B cell (primary cell): ENCODE data around the gene MYADML2. TPM values are rescaled to one million over a fixed set of nuclear protein-coding genes. Genes with fewer than 3 reads are reported as not detected.

Source experiments
- ATAC-seq: fragments of 200-7000 bp; cut with Tn5 transposase; one replicate; pipeline ENCODE4 v1.10.0; 2021; ENCODE audit warnings: low read depth, mild to moderate bottlenecking, moderate number of reproducible peaks, moderate library complexity
- CTCF ChIA-PET: fragments of 350-600 bp; sonication (Branson Sonifier 250); formaldehyde crosslinking; loops from one replicate; lab custom pipeline; 2021; ENCODE audit warnings: antibody characterized with exemption, inconsistent platforms; lab: Charles Lee
- POLR2A ChIA-PET: fragments of 350-600 bp; sonication (Branson Sonifier 250); formaldehyde crosslinking; loops from one replicate; lab custom pipeline; 2021; ENCODE audit warnings: antibody characterized with exemption; lab: Charles Lee
- DNase-seq: peaks from one replicate; pipeline ENCODE4 v3.0.0; 2013
- H2AFZ ChIP-seq: 2 replicates; pipeline ENCODE4 v1.6.1; 2012; ENCODE audit warnings: mild to moderate bottlenecking, low read depth, low read length; ENCODE audit not compliant: insufficient read depth, poor library complexity, severe bottlenecking
- H3K27ac ChIP-seq, 2 donors: 1 replicate in 1 of 2; 2 replicates in 1 of 2; pipeline ENCODE4 v1.5.1; 2012 to 2013; ENCODE audit warnings: low read length in 2 of 2, mild to moderate bottlenecking in 2 of 2, moderate library complexity in 1 of 2
- H3K27me3 ChIP-seq, 4 experiments: fragments of 200-600 bp in 1 of 4; sonication (generic) in 1 of 4; replicated peaks in 1 of 4; 1 replicate in 2 of 4; 2 replicates in 2 of 4; pipeline versions ENCODE4 v1.6.1 to v1.7.0; 2013 to 2016; ENCODE audit warnings: low read length in 3 of 4, mild to moderate bottlenecking in 2 of 4, mixed read lengths in 1 of 4, moderate library complexity in 1 of 4; ENCODE audit not compliant: insufficient read depth in 4 of 4, control insufficient read depth in 3 of 4; ENCODE audit errors: control extremely low read depth in 1 of 4
- H3K36me3 ChIP-seq, 2 experiments: replicated peaks in 1 of 2; 1 replicate in 1 of 2; 2 replicates in 1 of 2; pipeline versions ENCODE4 v1.6.1 to v1.7.1; 2013; ENCODE audit warnings: low read length in 1 of 2; ENCODE audit not compliant: insufficient read depth in 2 of 2, control insufficient read depth in 1 of 2; ENCODE audit errors: control extremely low read depth in 1 of 2, extremely low read depth in 1 of 2
- H3K4me1 ChIP-seq, 2 donors: fragments of 200-600 bp in 1 of 2; sonication (generic) in 1 of 2; 1 replicate in 1 of 2; 2 replicates in 1 of 2; pipeline versions ENCODE4 v1.5.1 to v1.6.1; 2013 to 2017; ENCODE audit warnings: low read length in 2 of 2; ENCODE audit not compliant: control insufficient read depth in 2 of 2, insufficient read depth in 2 of 2
- H3K4me2 ChIP-seq: replicated peaks from 2 replicates; pipeline ENCODE3; 2012; ENCODE audit warnings: mild to moderate bottlenecking, low read depth, low read length; ENCODE audit not compliant: poor library complexity, severe bottlenecking
- H3K4me3 ChIP-seq, 5 experiments: fragments of 200-600 bp in 1 of 5; sonication (generic) in 1 of 5; 1 replicate in 3 of 5; 2 replicates in 2 of 5; pipeline versions ENCODE4 v1.5.1 to v1.7.0; 2011 to 2016; ENCODE audit warnings: low read length in 4 of 5, mild to moderate bottlenecking in 4 of 5, low read depth in 2 of 5, control low read depth in 1 of 5, moderate library complexity in 1 of 5; ENCODE audit not compliant: insufficient read depth in 1 of 5; ENCODE audit errors: control extremely low read depth in 1 of 5, extremely low read depth in 1 of 5
- H3K79me2 ChIP-seq: fragments of 200-600 bp; sonication (generic); one replicate; pipeline ENCODE4 v1.6.0; 2016; ENCODE audit warnings: low read length; ENCODE audit not compliant: control insufficient read depth, insufficient read depth
- H3K9ac ChIP-seq: fragments of 200-600 bp; sonication (generic); 2 replicates; pipeline ENCODE4 v1.6.1; 2017; ENCODE audit warnings: mild to moderate bottlenecking, low read length, moderate library complexity
- H3K9me3 ChIP-seq, 3 donors: one replicate each; pipeline versions ENCODE4 v1.6.1 to v1.7.1; 2013; ENCODE audit warnings: low read length in 2 of 3; ENCODE audit not compliant: control insufficient read depth in 2 of 3, insufficient read depth in 1 of 3; ENCODE audit errors: control extremely low read depth in 1 of 3
- H4K20me1 ChIP-seq: 2 replicates; pipeline ENCODE4 v1.6.0; 2012; ENCODE audit warnings: mild to moderate bottlenecking, low read length; ENCODE audit not compliant: insufficient read depth, control insufficient read depth, poor library complexity, severe bottlenecking
- H3K27ac Mint-ChIP-seq: one replicate; pipeline ENCODE4 v1.8.0; 2021; ENCODE audit warnings: mixed read lengths
- H3K27me3 Mint-ChIP-seq: one replicate; pipeline ENCODE4 v1.8.0; 2021; ENCODE audit warnings: mixed read lengths
- H3K4me1 Mint-ChIP-seq: one replicate; pipeline ENCODE4 v1.8.0; 2021; ENCODE audit warnings: mixed read lengths
- H3K4me3 Mint-ChIP-seq: one replicate; pipeline ENCODE4 v1.8.0; 2021; ENCODE audit warnings: mixed read lengths
- H3K9me3 Mint-ChIP-seq: one replicate; pipeline ENCODE4 v1.8.0; 2022; ENCODE audit warnings: mixed read lengths; ENCODE audit not compliant: insufficient read depth
- EZH2 ChIP-seq: IDR thresholded peaks from 2 replicates; pipeline ENCODE4 v1.6.1; 2012; ENCODE audit warnings: borderline replicate concordance, low read depth, mild to moderate bottlenecking, moderate library complexity, low read length; ENCODE audit not compliant: insufficient read depth, poor library complexity, severe bottlenecking
- WGBS: methylation state at CpG from one replicate; pipeline ENCODE4 v1.1.5; 2013; ENCODE audit warnings: missing lambda C conversion rate; ENCODE audit not compliant: insufficient coverage; 5-methylcytosine and 5-hydroxymethylcytosine counted together
- intact Hi-C: fragments of 100-400 bp; cut with micrococcal nuclease; formaldehyde crosslinking; loops from one replicate; pipeline ENCODE4 v1.10.0; 2022
- polyA plus RNA-seq: library from polyadenylated mRNA; depleted of rRNA; stranded (reverse); fragments of >200 nt; gene quantifications from 2 replicates; pipeline ENCODE4 v1.2.3, GENCODE V29; 2012
- total RNA-seq, 2 donors: library from RNA; stranded (reverse); fragments of 120-200 nt in 1 of 2; gene quantifications; 1 replicate in 1 of 2; 2 replicates in 1 of 2; pipeline versions ENCODE4 v1.2.3 to v1.2.4, GENCODE V29; 2013 to 2022
- TF ChIP-seq, protein P1 (sequence below): fragments of 200-600 bp; IDR thresholded peaks from one replicate; pipeline ENCODE4 v1.8.0; 2022; ENCODE audit warnings: antibody characterized with exemption, mild to moderate bottlenecking

MYADML2 gene
- total and polyA plus RNA-seq, 2 donors (not counting 1 experiment from before 2014, with no cell fraction given), result not detected

DNA sequence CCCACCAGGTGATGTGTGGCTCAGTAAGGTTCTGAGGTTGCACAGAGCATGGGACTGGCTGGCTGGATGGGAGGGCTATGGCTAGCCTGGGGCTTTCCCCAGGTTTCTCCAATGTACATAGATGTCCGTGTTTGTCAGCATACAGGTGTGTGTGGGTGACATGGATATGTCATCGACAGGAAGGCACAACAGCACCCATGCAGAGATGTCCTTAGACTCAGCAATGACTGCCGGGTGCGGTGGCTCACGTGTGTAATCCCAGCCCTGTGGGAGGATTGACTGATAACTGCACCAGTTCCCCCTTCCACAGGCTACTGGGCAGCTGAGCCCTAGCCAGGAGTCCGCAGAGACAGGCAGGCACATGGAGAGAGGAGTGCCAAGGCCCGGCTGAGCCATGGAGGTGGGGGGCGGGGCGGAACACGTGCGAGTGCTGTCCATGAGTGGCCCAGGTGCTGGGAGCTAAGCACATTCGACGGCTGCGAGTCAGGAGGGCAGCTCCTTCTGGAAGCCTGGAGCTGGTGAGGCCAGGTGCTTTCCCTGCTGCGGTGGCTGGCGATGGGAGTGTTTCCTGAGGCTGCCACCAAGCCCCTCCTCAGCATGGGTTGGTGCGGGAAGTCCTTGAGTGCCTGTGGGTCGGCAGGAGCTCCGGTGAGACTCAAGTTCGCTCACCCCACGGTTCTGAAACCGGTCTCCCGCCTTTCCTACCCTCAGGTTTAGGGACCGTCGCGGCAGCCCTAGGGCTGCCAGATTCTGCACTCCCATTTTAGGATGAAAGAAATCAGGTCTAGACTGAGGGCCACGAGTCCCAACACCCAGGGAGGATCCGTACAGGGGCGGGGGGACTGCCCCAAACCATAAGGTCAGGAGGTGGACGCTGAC is 29.5 kb upstream of the MYADML2 start:
- Histone ChIP-seq H3K79me2 (peaks cover 20% of the 10 kb centered on the region), H2AFZ (peak overlapping the region; percentile 100), H3K27ac (peak overlapping the region; percentile 48 to 91), H3K9me3 (peaks cover 0 to 4% (median 4%) of the 10 kb centered on the region in 3 donors), H3K9ac (peak overlapping the region; percentile 85), H3K4me1 (peaks cover 19 to 26% of the 10 kb centered on the region in 2 donors), H4K20me1 (peaks cover 7% of the 10 kb centered on the region), H3K36me3 (no peaks in the 10 kb centered on the region), H3K27me3 (no peaks in the 10 kb centered on the region), H3K4me2 (peak overlapping the region; percentile 99), H3K4me3 (peak overlapping the region; percentile 5 to 96 (median 79))
- DNase-seq (no peak), ATAC-seq (no peak)
- TF ChIP-seq EZH2, result no peak
- TF ChIP-seq, protein P1, sequence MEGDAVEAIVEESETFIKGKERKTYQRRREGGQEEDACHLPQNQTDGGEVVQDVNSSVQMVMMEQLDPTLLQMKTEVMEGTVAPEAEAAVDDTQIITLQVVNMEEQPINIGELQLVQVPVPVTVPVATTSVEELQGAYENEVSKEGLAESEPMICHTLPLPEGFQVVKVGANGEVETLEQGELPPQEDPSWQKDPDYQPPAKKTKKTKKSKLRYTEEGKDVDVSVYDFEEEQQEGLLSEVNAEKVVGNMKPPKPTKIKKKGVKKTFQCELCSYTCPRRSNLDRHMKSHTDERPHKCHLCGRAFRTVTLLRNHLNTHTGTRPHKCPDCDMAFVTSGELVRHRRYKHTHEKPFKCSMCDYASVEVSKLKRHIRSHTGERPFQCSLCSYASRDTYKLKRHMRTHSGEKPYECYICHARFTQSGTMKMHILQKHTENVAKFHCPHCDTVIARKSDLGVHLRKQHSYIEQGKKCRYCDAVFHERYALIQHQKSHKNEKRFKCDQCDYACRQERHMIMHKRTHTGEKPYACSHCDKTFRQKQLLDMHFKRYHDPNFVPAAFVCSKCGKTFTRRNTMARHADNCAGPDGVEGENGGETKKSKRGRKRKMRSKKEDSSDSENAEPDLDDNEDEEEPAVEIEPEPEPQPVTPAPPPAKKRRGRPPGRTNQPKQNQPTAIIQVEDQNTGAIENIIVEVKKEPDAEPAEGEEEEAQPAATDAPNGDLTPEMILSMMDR, result no peak
- no peaks in the 10 kb centered on the region for H3K9me3 Mint-ChIP-seq
- peak overlapping the region; percentile 98 for H3K4me3 Mint-ChIP-seq
- H3K4me1 Mint-ChIP-seq, result peaks cover 28% of the 10 kb centered on the region
- H3K27me3 Mint-ChIP-seq, result peaks cover 3% of the 10 kb centered on the region
- ChIA-PET POLR2A (interaction anchor here (1.4 to 3.9 kb wide), 2 partner anchors 9 to 61 kb away, joined by 3 to 28 read pairs; partner anchors contain the start of gene DCXR), CTCF (interaction anchor here (1.0 kb wide), 3 partner anchors 13 to 61 kb away, joined by 3 read pairs; partner anchors contain the start of gene DCXR)
- WGBS, result 20% methylated on average over 28 of the region's 30 CpGs
- peak overlapping the region; percentile 99 for H3K27ac Mint-ChIP-seq
- intact Hi-C loops, result loop anchor here (1.0 to 2.0 kb wide), 4 partner anchors 8 to 61 kb away; partner anchors contain the start of genes DCXR, LRRC45 and MAFG

DNA sequence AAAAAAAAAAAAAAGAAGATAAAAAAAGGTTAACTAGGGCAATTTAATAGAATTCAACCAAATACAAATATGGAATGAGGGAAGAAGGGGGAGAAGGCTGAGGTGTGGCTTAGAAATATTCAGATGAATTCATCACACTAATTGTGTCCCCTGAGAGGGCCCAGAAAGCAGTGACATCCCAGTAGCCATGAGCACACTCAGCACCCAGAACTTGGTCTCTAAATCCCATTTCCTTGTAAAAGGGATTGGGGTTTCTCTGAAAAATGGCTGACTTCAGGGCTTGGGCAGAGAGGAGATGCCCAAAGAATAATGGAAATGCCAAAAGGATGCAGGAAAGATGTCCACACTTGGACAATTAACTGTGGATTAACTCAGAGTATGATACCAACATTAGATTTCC is 26.4 kb upstream of the MYADML2 start:
- peaks cover 8 to 13% of the 10 kb centered on the region in 2 donors for H3K4me1 ChIP-seq
- H3K27ac ChIP-seq, result no peak overlapping the region
- no peaks in the 10 kb centered on the region for H3K27me3 ChIP-seq
- peaks cover 11% of the 10 kb centered on the region for H3K4me1 Mint-ChIP-seq
- H4K20me1 ChIP-seq, result peaks cover 1% of the 10 kb centered on the region
- DNase-seq, result no peak
- POLR2A ChIA-PET, result no interaction called here
- no peaks in the 10 kb centered on the region for H3K9me3 Mint-ChIP-seq
- no peak overlapping the region for H3K27ac Mint-ChIP-seq
- CTCF ChIA-PET, result interaction anchor here (2.2 kb wide), 1 partner anchor 14 kb away, joined by 10 read pairs; no protein-coding TSS in a partner anchor
- H3K4me2 ChIP-seq, result no peak overlapping the region
- no peak overlapping the region for H3K9ac ChIP-seq
- ATAC-seq, result no peak
- no peak overlapping the region for H2AFZ ChIP-seq
- intact Hi-C loops, result no loop called here
- H3K9me3 ChIP-seq, result peaks cover 0 to 4% (median 4%) of the 10 kb centered on the region in 3 donors
- H3K4me3 Mint-ChIP-seq, result no peak overlapping the region
- H3K79me2 ChIP-seq, result peaks cover 9% of the 10 kb centered on the region
- H3K4me3 ChIP-seq, result no peak overlapping the region
- no peaks in the 10 kb centered on the region for H3K36me3 ChIP-seq
- H3K27me3 Mint-ChIP-seq, result peaks cover 3% of the 10 kb centered on the region
- no peak for TF ChIP-seq EZH2
- TF ChIP-seq, protein P1, result no peak
